ENCODE results near the gene NREP. TPM values are rescaled to one million over a fixed set of nuclear protein-coding genes. Genes with fewer than 3 reads are reported as not detected.

Gene NREP
- polyA plus RNA-seq, 3 donors: 16.6 to 23.6 (median 17.1) TPM

- no peak overlapping the region for H3K4me3 ChIP-seq (replicated peaks in 1 of 3; ENCODE audit: low read depth in 2 of 3, low read length in 3 of 3)
- intact Hi-C loops (cut with micrococcal nuclease): no loop called here
- peaks cover 0 to 2% (median 0%) of the 10 kb centered on the region in 7 donors for H3K9me3 Mint-ChIP-seq
- H3K4me1 Mint-ChIP-seq: peaks cover 21% of the 10 kb centered on the region
- peaks cover 5% of the 10 kb centered on the region in 2 donors for H3K4me1 ChIP-seq (ENCODE audit: control insufficient read depth in 1 of 2, insufficient read depth in 2 of 2, low read length in 2 of 2)
- no peaks in the 10 kb centered on the region for H3K9me3 ChIP-seq (replicated peaks in 1 of 2; ENCODE audit: control insufficient read depth in 1 of 2, insufficient read depth in 1 of 2, low read length in 2 of 2)
- no peak overlapping the region for H3K27ac Mint-ChIP-seq
- H3K79me2 ChIP-seq (ENCODE audit: insufficient read depth, low read length): no peaks in the 10 kb centered on the region
- H4K20me1 ChIP-seq (ENCODE audit: insufficient read depth, low read length): no peaks in the 10 kb centered on the region
- H3K4me3 Mint-ChIP-seq: no peak overlapping the region
- H3K27me3 Mint-ChIP-seq (ENCODE audit: low read depth in 3 of 3): peaks cover 0 to 4% (median 2%) of the 10 kb centered on the region in 3 donors
- no peaks in the 10 kb centered on the region for H3K27me3 ChIP-seq (ENCODE audit: control insufficient read depth in 2 of 2, insufficient read depth in 2 of 2, low read length in 2 of 2)
- H3K4me2 ChIP-seq (replicated peaks; ENCODE audit: extremely low read depth, low read length, poor library complexity, severe bottlenecking): no peak overlapping the region
- 88% methylated on average over 4 of the region's 6 CpGs for WGBS (ENCODE audit: insufficient coverage)
- DNase-seq: no peak
- H3K36me3 ChIP-seq (replicated peaks in 1 of 2; ENCODE audit: control insufficient read depth in 1 of 2, insufficient read depth in 2 of 2, low read length in 2 of 2): no peaks in the 10 kb centered on the region
- TF ChIP-seq CTCF (IDR thresholded peaks at IDR 0.05): no peak
- no peak overlapping the region for H3K27ac ChIP-seq (ENCODE audit: low read depth in 1 of 2, low read length in 2 of 2)
- H3K9ac ChIP-seq (ENCODE audit: insufficient read depth, low read length, poor library complexity, severe bottlenecking): no peak overlapping the region
- H2AFZ ChIP-seq (ENCODE audit: insufficient read depth, low read depth, low read length, poor library complexity, severe bottlenecking): no peak overlapping the region
- no peaks in the 10 kb centered on the region for H3K36me3 Mint-ChIP-seq
Measured at GRCh38 chr5:111699976-111700375, 57.0 kb downstream of the NREP start.

DNA sequence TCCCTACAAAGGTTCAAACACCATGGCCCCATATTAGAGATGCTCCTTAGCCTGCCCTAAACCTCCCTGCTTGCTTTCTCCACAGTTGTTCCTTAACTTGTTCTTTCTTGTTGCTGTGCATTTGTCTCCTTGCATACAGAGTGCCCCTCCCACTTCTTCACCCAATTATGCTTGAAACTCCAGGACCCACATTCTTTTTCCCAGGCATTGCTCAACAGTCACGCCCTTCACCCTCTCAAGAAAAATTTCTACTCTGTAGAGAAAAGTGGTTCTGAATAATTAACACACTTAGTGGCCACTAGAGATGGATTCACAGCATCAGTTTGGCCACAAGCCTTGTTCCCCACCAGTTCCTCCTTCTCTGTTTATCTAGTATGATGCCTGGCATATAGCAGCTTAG lies 57.7 kb downstream of the NREP start:
- intact Hi-C loops (cut with micrococcal nuclease): no loop called here
- Histone ChIP-seq H3K27ac (ENCODE audit: low read depth in 1 of 2, low read length in 2 of 2) (no peak overlapping the region), H4K20me1 (ENCODE audit: insufficient read depth, low read length) (no peaks in the 10 kb centered on the region), H3K4me3 (replicated peaks in 1 of 3; ENCODE audit: low read depth in 2 of 3, low read length in 3 of 3) (no peak overlapping the region), H3K79me2 (ENCODE audit: insufficient read depth, low read length) (no peaks in the 10 kb centered on the region), H3K36me3 (replicated peaks in 1 of 2; ENCODE audit: control insufficient read depth in 1 of 2, insufficient read depth in 2 of 2, low read length in 2 of 2) (no peaks in the 10 kb centered on the region), H3K27me3 (ENCODE audit: control insufficient read depth in 2 of 2, insufficient read depth in 2 of 2, low read length in 2 of 2) (no peaks in the 10 kb centered on the region), H3K9me3 (replicated peaks in 1 of 2; ENCODE audit: control insufficient read depth in 1 of 2, insufficient read depth in 1 of 2, low read length in 2 of 2) (no peaks in the 10 kb centered on the region), H3K9ac (ENCODE audit: insufficient read depth, low read length, poor library complexity, severe bottlenecking) (no peak overlapping the region), H3K4me1 (ENCODE audit: control insufficient read depth in 1 of 2, insufficient read depth in 2 of 2, low read length in 2 of 2) (peaks cover 5% of the 10 kb centered on the region in 2 donors), H2AFZ (ENCODE audit: insufficient read depth, low read depth, low read length, poor library complexity, severe bottlenecking) (no peak overlapping the region), H3K4me2 (replicated peaks; ENCODE audit: extremely low read depth, low read length, poor library complexity, severe bottlenecking) (no peak overlapping the region)
- Mint-ChIP-seq H3K9me3 (peaks cover 0 to 2% (median 0%) of the 10 kb centered on the region in 7 donors), H3K27me3 (ENCODE audit: low read depth in 3 of 3) (peaks cover 0 to 4% (median 2%) of the 10 kb centered on the region in 3 donors), H3K27ac (no peak overlapping the region), H3K4me1 (peaks cover 19% of the 10 kb centered on the region), H3K36me3 (no peaks in the 10 kb centered on the region), H3K4me3 (no peak overlapping the region)
- no peak for TF ChIP-seq CTCF (IDR thresholded peaks at IDR 0.05)
- DNase-seq: no peak
- no CpG with 5 or more reads among the region's 1 CpG for WGBS (ENCODE audit: insufficient coverage)

All from CD14-positive monocyte (primary cell).